ENCODE results near the gene TMEM74B.

TMEM74B gene

DNA sequence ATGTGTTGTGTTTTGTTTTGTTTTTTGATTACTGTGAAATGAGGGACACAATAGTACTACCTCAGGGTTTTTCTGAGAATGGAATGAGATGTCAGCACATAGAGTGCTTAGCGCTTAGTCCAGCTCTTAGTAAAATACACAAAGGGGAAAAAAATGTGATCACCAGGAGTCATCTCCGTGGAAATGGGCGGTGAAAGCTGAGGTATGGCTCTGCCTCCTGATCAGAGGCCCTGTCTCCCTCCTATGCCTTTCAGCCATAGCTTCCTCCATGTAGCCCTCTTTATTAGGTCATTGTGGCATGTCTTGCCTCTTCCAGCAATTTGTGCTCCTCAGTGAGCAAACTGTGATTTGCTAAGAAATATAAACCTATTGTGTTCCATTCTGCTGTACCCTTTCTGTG, 53.4 kb downstream of the TMEM74B start:
- no peak for DNase-seq (ENCODE audit: extremely low read depth, insufficient read length)
- no peak for TF ChIP-seq CTCF (IDR thresholded peaks at IDR 0.05; ENCODE audit: insufficient read depth, low read length, poor library complexity, severe bottlenecking)
- Histone ChIP-seq H3K27me3 (replicated peaks; ENCODE audit: control insufficient read depth, insufficient read depth, low read length) (no peaks in the 10 kb centered on the region), H3K4me3 (replicated peaks; ENCODE audit: low read depth, low read length) (no peak overlapping the region), H3K36me3 (ENCODE audit: control insufficient read depth, insufficient read depth, low read length) (peaks cover 28% of the 10 kb centered on the region)

GRCh38 chr20:1130847-1131246, 53.9 kb downstream of the TMEM74B start:
- peaks cover 29% of the 10 kb centered on the region for H3K36me3 ChIP-seq (ENCODE audit: control insufficient read depth, insufficient read depth, low read length)
- no peak for DNase-seq (ENCODE audit: extremely low read depth, insufficient read length)
- H3K27me3 ChIP-seq (replicated peaks; ENCODE audit: control insufficient read depth, insufficient read depth, low read length), result no peaks in the 10 kb centered on the region
- no peak for TF ChIP-seq CTCF (IDR thresholded peaks at IDR 0.05; ENCODE audit: insufficient read depth, low read length, poor library complexity, severe bottlenecking)
- H3K4me3 ChIP-seq (replicated peaks; ENCODE audit: low read depth, low read length), result no peak overlapping the region

All from GM06990 (cell line).